ENCODE measurements around the gene TPRG1.

GRCh38 chr3:189337673-189338091 is 165.9 kb downstream of the TPRG1 start:
- TF ChIP-seq POLR2AphosphoS5 (IDR thresholded peaks at IDR 0.05; ENCODE audit: insufficient read depth, low read depth, low read length) = no peak
- no peak for TF ChIP-seq CTCF (IDR thresholded peaks at IDR 0.05; ENCODE audit: extremely low read depth in 1 of 2, insufficient read depth in 1 of 2, low read depth in 1 of 2, low read length in 2 of 2)
- TF ChIP-seq POLR2A (IDR thresholded peaks at IDR 0.05; ENCODE audit: low read depth, low read length) = no peak
- TF ChIP-seq EZH2 (IDR thresholded peaks at IDR 0.05; ENCODE audit: borderline replicate concordance, low read depth, low read length, severe bottlenecking) = no peak
- no peak for TF ChIP-seq GATA2 (IDR thresholded peaks at IDR 0.05; ENCODE audit: insufficient read depth, insufficient read length, low read depth, low read length)
- no peak for TF ChIP-seq MYC (IDR thresholded peaks at IDR 0.05; ENCODE audit: low read depth, low read length)
- no peak for TF ChIP-seq MAX (IDR thresholded peaks at IDR 0.05; ENCODE audit: insufficient read depth, insufficient read length)

All from endothelial cell of umbilical vein (primary cell).